GM18909 (cell line): ENCODE results near the gene GTPBP10.
A peak's percentile ranks its signal among the peaks of the same experiment; 100 is the strongest.
"Not testable (repeated sequence)": the region's sequence is repeated elsewhere in the genome, so short reads cannot be mapped to it uniquely, and the experiment has no call there.

Source experiments
- ATAC-seq: cut with Tn5 transposase; IDR thresholded peaks from one replicate; pipeline ENCODE4 v1.9.1; 2021; ENCODE audit warnings: mild to moderate bottlenecking; ENCODE audit not compliant: unreplicated experiment, poor library complexity

GTPBP10 gene, protein sequence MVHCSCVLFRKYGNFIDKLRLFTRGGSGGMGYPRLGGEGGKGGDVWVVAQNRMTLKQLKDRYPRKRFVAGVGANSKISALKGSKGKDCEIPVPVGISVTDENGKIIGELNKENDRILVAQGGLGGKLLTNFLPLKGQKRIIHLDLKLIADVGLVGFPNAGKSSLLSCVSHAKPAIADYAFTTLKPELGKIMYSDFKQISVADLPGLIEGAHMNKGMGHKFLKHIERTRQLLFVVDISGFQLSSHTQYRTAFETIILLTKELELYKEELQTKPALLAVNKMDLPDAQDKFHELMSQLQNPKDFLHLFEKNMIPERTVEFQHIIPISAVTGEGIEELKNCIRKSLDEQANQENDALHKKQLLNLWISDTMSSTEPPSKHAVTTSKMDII

DNA sequence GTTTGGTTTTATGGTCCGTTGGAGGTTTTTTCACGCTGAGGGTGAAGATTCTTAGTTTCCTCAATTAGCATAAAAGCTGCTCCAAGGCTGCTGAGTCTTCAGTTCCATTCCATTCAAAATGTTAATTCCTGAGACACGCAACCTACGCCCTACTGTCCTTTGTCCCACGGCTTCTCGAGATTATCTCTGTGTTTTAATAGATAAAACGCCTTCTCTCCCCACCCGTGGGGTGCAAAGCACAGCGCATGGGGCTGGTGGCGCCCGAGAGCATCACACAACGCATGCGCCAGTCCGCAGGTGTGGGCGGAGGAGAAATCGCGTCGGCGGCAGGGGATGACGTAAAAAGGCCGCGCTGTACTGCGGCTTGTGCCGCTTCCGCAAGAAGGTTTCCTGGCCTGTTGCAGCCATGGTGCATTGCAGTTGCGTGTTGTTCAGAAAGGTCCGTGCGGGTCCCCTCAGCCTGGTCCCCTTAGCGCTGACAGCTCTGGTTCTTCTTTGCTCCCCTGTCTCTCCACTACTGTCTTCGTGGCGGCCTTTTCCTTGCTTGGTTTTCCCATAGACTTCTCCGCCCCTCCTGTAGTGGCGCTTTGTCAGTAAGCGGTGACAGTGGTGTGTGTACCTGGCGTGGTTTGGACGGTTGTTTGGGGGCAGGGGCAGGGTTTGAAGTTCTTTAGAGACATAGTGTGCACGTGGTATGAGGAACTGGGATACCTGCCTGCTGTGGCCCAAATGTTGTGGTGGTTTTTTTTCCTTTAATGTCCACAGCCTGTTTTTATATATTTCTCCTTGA, at the start of gene GTPBP10:
TSS of gene GTPBP10 (plus strand) at position 381 of the 790 bp plus-strand sequence. CDS start at position 407, 26 bp downstream.
- peak; percentile 97 for ATAC-seq

DNA sequence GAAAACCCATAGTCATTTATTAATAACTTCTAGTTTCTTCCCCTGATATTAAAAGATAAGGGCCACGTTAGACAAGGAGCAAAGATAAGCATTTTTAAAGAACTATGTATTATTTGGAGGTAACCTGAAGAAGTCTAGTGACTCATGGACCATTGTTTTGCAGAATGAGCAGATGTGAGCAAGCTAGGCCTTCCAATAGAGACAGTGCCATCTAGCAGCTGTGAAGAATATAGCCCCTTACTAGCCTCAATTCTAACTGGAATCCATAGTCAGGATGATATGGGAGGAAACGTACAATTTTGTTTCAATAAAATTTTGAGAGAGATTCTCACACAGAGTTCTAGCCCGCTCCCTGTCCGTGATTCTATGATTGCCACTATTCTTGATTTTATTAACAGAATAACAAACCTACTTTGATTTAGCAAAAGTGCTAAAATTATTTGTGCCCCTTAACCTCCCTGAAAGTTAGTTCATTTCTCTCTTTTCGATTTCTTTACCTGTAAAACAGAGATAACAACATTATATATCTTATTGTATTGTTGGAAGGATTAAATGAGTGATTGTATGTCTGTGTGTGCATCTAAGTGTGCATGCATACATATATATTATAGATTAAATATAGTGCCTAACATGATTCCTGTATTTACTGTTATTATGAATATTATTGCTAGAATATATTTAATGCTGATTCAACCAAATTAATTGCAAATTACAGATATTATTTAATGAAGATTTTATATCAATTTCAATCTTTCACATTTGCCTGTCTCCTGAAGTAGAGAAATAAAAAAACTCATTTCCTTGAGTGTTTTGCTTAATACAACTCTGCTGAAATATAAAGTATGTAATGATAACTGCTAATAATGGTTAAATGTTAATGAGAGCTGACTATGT, 48.1 kb upstream of the GTPBP10 start:
- peak; percentile 89 for ATAC-seq

DNA sequence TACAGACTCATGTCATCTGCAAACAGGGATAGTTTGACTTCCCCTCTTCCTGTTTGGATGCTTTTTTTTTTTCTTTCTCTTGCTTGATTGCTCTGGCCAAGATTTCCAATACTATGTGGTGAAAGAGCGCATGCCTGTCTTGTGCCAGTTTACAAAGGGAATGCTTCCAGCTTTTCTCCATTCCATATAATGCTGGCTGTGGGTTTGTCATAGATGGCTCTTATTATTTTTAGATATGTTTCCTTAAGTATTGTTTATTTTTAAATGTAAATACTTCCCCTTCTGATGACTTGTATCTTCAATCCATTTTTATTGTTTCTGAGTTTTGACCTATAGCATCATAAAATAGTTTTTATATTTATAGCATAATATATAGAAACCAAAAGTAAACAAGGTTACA, 43.3 kb upstream of the GTPBP10 start:
- ATAC-seq = no peak

DNA sequence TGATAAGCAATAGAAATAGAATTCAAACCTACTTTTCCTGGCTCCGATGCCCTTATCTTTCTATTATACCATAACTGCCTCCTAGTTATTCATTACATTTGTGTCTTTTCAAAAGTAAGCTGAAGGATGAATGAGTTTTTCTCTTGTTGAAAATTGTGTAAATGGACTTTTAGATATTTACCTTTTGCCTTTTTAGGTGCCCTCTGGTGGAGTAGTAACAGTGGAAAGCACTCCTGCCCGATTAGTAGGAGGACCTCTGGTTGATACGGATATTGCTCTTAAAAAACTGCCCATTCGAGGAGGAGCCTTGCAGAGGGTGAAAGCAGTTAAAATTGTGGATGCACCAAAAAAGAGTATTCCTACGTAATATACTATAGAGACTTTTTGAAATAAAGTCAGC, 36.6 kb upstream of the GTPBP10 start:
- no peak for ATAC-seq

DNA sequence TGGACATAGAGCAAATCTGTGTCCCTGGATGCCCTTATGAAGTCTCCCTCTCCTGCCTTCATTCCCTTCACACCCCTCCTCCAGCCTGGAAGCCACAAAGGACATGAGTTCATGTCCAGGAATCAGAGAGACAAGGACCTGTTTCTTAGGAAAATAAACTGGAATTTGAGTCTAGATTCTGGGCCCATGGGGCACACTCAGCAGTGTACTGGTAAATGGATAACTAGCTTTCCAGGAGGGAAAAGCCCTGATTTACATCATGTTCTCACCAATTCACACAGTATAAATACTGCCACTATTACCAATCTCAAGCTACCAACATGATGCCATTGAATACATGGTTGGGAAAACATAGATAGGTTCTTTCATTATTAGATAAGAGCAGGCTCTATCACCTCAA, 35.3 kb upstream of the GTPBP10 start:
- no peak for ATAC-seq

DNA sequence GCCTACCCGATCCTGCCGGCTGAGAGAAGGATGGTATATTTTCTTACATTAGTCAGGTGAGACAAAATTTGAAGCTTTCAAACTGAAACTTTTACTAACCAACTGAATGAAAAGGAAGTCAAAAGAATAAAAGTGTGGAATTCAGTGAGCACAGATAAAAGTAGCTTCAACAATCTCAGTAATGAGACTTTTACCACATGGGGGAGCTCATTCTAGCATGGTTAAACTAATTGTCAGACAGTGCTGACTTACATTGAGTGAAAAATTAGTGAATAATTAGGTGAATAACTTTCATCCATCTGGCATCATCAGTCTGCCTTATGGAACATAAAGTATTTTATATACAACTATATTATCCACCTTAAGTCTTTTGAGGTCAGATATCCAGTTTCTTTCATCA, 33.8 kb upstream of the GTPBP10 start:
- no peak for ATAC-seq

DNA sequence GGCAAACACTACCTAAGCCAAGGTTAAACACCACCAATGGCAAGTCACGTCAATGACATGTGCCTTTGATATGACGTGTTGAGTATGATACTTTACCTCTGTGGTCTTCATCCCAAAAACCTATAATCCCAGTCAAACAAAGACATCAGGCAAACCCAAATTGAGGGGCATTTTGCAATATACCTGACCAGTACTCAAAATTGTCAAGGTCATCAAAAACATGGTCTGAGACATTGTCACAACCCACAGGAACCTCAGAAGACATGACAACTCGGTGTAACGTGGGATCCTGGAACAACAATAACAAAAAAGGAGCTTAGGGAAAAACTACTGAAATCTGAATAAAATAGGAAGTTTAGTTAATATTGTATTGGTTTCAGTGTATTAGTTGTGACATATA, 32.6 kb upstream of the GTPBP10 start:
- no peak for ATAC-seq

DNA sequence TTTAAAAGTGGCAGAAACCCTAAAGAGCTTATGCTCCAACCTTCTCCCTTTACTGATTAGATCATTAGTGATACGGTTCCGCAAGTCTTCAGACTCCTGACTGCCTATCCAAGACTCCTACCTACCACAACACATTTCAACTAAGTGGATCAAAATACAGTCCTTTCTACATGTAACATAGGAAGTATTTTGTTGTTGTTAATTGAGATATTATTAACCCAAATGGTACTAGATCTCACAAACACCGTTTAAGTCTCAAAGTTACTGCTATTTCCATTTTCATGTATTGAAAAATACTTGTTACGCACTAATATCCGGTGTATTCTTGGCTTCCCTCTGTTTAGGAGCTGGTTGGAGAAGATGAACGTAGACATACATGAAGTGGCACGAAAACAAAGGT, 26.5 kb upstream of the GTPBP10 start:
- ATAC-seq = no peak

DNA sequence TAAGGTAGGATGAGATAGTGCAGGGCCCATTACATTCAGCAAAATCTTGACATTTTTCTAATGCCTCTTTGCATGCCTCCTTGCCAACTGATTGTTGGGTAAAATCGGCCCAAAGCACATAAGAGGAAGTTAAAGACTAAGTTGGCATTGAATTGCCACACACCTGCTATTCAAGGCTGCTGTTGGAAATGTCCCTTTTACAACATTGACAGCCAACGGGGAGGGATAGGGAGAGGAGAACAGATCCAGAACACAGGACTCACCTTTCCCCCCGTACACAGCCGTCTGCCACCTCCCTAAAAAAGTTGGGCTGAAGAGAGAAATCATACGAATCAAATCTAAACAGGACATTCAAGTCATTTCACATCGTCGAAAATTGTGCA, 26.1 kb upstream of the GTPBP10 start:
- no peak for ATAC-seq

DNA sequence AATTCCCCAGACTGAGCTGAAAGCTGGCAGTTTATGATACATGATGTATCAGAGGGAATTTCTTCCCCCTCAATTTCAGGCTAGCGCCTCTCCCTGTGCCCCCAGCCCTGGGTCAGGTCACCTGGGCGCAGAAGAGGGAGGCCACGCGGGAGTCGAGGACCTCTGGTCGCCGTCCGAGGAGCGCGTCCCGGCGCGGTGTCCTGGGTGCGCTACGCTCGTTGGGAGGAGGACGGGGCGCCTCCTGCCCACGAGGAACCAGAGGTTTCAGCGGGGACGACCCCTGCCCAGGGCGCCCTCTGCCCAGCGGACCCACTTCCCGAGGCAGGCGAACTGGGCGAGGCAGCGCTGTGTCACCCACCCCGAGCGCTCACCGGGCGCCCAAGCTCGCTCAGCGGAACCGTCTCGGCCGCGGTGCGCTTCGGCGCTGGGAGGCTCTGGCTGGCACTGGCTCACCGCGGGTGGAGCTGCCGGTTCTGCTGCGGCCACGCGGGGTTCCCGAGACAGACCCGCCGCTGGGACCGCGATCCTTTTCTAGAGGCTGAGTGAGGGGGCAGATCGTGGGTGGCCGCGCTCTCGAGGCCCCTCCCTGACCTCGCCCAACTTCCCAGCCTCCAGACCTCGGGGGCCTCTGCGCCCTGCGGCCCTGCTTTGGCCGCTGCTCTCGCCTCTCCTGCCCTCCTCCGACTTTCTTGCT, 25.6 kb upstream of the GTPBP10 start, which contains the start of gene FAM237B:
TSS of gene FAM237B (minus strand) at position 504 of the 694 bp plus-strand sequence. CDS start 1,556 bp downstream, outside the sequence.
- peak; percentile 46 for ATAC-seq

DNA sequence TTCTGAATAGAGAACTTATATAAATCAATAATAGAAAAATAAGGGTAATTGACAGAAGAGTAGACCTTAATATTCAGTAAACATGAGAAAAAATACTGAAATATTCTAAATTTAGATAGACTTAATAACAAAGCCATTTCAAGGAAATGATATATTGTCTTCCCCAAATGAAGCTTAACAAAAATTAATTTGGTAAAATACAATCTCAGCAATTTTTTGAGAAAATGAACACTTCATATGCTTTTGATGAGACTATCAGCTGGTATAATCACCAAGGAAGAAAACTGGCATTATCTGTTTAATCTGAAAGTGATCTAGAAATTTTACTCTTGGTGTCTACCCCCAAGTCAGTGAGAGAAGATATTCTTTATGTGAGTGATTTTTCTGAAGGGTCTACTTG, 23.7 kb upstream of the GTPBP10 start:
- ATAC-seq = no peak

DNA sequence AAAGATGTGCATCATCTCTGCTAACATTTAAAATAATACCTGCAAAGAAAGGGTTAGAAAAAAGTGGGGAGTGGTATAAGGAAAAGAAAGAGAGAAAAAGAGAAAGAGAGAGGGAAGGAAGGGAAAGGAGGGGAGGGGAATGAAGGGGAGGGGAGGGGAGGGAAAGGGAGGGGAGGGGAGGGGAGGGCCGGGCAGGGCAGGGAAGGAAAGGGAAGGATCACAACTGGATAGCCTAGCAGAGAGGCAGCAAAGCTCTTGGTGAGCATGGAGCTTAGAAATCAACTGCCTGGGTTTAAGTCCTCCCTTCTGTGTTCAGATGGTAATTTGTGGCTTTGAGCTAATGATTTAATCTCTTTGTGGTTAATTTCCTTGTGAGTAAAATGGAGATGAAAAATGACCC, 20.0 kb upstream of the GTPBP10 start:
- ATAC-seq = no peak

DNA sequence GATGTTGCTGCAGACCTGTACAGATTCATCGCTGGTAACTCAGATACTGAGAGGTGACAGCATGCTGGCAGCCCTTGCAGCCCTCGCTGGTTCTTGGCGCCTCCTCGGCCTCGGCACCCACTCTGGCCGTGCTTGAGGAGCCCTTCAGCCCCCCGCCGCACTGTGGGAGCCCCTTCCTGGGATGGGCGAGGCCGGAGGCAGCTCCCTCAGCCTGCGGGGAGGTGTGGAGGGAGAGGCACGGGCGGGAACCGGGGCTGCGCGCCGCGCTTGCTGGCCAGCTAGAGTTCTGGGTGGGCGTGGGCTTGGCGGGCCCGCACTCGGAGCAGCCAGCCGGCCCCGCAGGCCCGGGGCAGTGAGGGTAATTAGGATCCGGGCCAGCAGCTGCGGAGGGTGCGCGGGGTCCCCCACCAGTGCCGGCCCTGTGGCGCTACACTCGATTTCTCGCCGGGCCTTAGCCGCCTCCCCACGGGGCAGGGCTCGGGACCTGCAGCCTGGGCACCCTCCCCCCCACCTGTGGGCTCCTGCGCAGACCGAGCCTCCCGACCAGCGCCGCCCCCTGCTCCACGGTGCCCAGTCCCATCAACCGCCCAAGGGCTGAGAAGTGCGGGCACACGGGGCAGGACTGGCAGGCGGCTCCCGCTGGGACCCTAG, 12.2 kb upstream of the GTPBP10 start:
- ATAC-seq = no peak

DNA sequence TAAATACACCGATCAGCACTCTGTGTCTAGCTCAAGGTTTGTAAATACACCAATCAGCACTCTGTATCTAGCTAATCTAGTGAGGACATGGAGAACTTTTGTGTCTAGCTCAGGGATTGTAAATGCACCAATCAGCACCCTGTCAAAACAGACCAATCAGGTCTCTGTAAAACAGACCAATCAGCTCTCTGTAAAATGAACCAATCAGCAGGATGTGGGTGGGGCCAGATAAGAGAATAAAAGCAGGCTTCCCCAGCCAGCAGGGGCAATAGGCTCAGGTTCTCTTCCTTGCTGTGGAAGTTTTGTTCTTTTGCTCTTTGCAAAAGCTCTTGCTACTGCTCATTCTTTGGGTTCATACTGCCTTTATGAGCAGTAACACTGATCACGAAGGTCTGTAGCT, 11.6 kb upstream of the GTPBP10 start:
- ATAC-seq = not testable (repeated sequence)

DNA sequence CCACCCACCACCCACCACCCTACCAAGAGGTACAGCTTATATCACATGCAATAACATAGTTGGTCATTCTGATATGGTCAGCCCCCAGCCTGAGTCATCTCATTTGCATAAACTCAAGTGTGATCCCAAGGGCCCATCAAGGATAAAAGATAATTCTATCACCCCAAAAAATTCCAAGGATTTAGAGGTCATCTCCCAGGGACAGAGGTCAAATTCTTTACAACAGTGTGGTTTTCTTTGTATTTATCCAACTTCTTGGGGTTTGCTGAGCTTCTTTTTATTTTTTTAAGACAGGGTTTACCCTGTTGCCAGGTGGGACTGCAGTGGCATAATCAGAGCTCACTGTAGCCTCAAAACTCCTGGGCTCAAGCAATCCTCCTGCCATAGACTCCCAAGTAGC, 9.4 kb upstream of the GTPBP10 start:
- ATAC-seq = no peak

DNA sequence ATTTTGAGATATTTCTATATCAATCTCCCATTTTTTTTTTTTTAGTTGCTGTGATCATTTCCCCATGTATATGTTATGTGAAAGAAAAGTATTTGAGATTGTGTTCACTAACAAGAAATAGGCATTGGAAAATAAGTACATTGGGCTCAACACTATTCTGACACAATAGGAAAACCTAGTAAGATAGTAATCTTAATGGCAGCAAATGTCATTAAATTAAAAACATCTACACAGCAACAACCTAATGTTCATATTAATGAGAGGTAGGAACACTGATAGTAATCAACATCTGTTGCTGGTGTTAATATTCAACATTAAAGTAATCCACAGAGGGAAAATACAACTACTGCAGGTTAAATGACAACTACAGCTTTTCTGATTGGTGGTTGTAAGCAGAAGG, 1.5 kb upstream of the GTPBP10 start:
- no peak for ATAC-seq

DNA sequence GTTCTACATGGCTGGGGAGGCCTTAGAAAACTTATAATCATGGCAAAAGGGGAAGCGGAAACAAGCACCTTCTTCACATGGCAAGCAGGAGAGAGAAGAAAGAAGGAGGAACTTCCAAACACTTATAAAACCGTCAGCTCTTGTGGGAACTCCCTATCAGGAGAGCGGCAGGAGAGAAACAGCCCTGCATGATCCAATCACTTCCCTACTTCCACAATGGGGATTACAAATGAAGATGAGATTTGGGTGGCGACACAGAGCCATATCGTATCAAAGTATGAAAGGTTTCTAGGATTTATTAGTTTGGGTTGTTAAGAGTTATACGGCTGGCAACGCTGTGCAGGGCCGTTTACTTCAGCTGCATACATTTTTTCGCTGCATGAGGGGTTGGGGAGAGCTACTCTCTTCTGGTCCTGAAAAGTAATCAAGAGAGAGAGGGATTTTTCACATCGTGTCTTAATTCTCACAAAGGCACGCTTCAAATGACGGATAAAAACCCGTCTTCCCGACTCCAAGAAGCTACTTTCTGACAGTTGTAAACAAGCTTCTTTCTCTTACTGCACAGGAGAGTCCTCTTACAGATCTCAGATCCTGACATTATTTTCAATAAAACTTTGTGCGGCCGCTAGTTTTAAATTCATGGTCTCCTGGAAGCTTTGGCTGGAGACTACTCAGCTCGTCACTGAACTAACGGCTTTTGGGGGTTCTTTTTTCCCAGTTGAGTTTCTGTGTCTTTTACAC, 751 bp upstream of the GTPBP10 start:
- ATAC-seq = peak; percentile 20

DNA sequence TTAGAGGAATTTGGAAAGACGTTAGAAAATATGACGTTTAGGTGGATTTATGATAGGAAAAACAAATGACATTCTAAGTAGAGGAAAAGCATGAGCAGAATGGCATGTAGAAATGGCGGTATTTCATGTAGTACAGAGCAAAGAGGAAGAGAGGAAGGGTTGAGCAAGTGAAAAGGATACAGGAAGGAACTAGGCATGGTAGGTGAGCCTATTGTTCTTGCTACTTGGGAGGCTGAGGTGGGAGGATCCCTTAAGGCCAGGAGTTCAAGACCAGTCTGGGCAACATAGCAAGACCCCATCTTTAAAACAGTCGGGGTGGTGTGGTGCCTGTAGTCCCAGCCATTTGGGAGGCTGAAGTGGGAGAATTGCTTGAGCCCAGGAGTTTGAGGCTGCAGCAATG, 1.2 kb downstream of the GTPBP10 start:
- ATAC-seq = no peak

DNA sequence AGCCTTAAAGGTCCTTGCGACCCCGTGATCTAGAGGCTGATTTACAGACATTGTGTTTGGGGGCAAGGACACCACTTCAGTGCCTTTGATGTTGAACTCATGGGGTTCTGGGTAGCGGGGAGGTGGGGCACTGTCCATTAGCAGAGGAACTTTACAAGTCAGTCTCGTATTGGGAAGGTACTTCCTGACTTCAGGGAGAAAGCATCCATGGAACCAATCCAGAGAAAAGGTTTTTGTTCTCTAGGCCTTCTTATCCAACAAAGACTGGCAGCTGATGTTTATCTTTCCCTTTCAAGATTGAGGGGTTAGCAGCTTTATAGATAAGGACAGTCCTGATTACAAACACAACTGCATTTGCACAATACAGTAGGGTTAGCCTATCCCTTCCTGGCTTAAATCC, 2.8 kb downstream of the GTPBP10 start:
- ATAC-seq = no peak
